K562 (cell line): ENCODE data around the gene ZFAND2B. TPM values are rescaled to one million over a fixed set of nuclear protein-coding genes. Genes with fewer than 3 reads are reported as not detected.

ENCODE experiments used
- CHD1 ChIP-seq: fragments of 200-600 bp; sonication (generic); IDR thresholded peaks from one replicate; pipeline ENCODE4 v1.6.1; 2012; ENCODE audit warnings: mild to moderate bottlenecking, moderate library complexity, low read length, inconsistent platforms
- ETV5 ChIP-seq: sonication (generic); formaldehyde crosslinking; IDR thresholded peaks from 2 replicates; pipeline ENCODE4 v1.4.0; 2020; ENCODE audit warnings: low read depth, mild to moderate bottlenecking, missing genetic modification reagents
- FOS ChIP-seq: IDR thresholded peaks from 3 replicates; pipeline ENCODE4 v1.6.1; 2011; ENCODE audit not compliant: insufficient read length; ENCODE audit errors: extremely low read depth
- GTF2A2 ChIP-seq: IDR thresholded peaks from 2 replicates; pipeline ENCODE4 v1.6.1; 2016; ENCODE audit warnings: mild to moderate bottlenecking, missing genetic modification characterization, missing compliant biosample characterization
- HCFC1 ChIP-seq: IDR thresholded peaks from 2 replicates; pipeline ENCODE4 v1.6.1; 2012; ENCODE audit warnings: low read depth, low read length, improper control_type of control experiment
- L3MBTL2 ChIP-seq: fragments of 450-650 bp; IDR thresholded peaks from 2 replicates; pipeline ENCODE4 v1.6.1; 2016; ENCODE audit warnings: mild to moderate bottlenecking, moderate library complexity
- MAZ ChIP-seq, 2 experiments: fragments of 450-650 bp in 1 of 2; sonication (generic) in 1 of 2; formaldehyde crosslinking; IDR thresholded peaks in 1 of 2; conservative IDR thresholded peaks in 1 of 2; 2 replicates each; pipeline versions ENCODE4 v1.4.0 to v1.5.0; 2020; ENCODE audit warnings: mild to moderate bottlenecking in 1 of 2, missing genetic modification reagents in 1 of 2
- MCM3 ChIP-seq: fragments of 450-650 bp; IDR thresholded peaks from 2 replicates; pipeline ENCODE4 v1.6.1; 2016
- MEIS2 ChIP-seq: fragments of 450-650 bp; IDR thresholded peaks from 2 replicates; pipeline ENCODE4 v1.6.1; 2014; ENCODE audit warnings: mild to moderate bottlenecking; ENCODE audit not compliant: partially characterized antibody
- NCOA2 ChIP-seq, 2 experiments: fragments of 450-650 bp; IDR thresholded peaks; 2 replicates each; pipeline ENCODE4 v1.6.1; 2018; ENCODE audit warnings: mild to moderate bottlenecking in 2 of 2, moderate library complexity in 1 of 2; ENCODE audit not compliant: partially characterized antibody in 2 of 2
- NCOA4 ChIP-seq: fragments of 450-650 bp; IDR thresholded peaks from 2 replicates; pipeline ENCODE4 v1.6.1; 2018; ENCODE audit warnings: mild to moderate bottlenecking; ENCODE audit not compliant: partially characterized antibody
- POLR2G ChIP-seq: fragments of 200-400 bp; formaldehyde crosslinking; IDR thresholded peaks from 2 replicates; pipeline ENCODE4 v1.6.1; 2017; ENCODE audit warnings: low read depth, mild to moderate bottlenecking, antibody characterized with exemption, low read length, moderate library complexity
- RCOR1 ChIP-seq, 2 experiments: IDR thresholded peaks; 2 replicates each; pipeline ENCODE4 v1.6.1; 2012; ENCODE audit warnings: low read depth in 2 of 2, low read length in 2 of 2, borderline replicate concordance in 1 of 2, improper control_type of control experiment in 1 of 2
- SMARCE1 ChIP-seq: fragments of 450-650 bp; IDR thresholded peaks from 2 replicates; pipeline ENCODE4 v1.7.1; 2016; ENCODE audit warnings: mild to moderate bottlenecking
- TCF7L2 ChIP-seq: fragments of 150-350 bp; IDR thresholded peaks from 2 replicates; pipeline ENCODE4 v1.6.1; 2016; ENCODE audit warnings: low read depth, mild to moderate bottlenecking, low read length, moderate library complexity
- ZNF561 ChIP-seq: fragments of 450-650 bp; formaldehyde crosslinking; conservative IDR thresholded peaks from 2 replicates; pipeline ENCODE4 v1.4.0; 2020; ENCODE audit warnings: mild to moderate bottlenecking, moderate library complexity
- polyA plus RNA-seq, 8 experiments: library from polyadenylated mRNA; depleted of rRNA in 4 of 8; stranded (reverse) in 5 of 8; unstranded in 3 of 8; fragments of >200 nt; fragmentation: Nextera tagmentation in 2 of 8; fragmentation: Illumina TruSeq in 1 of 8; extraction: Ambion mirVana in 2 of 8; extraction: Trizol in 1 of 8; gene quantifications; 2 replicates each; pipeline versions ENCODE4 v1.2.1 to v1.2.3, GENCODE V29; 2011 to 2014; ENCODE audit warnings: inconsistent platforms in 1 of 8, missing spikeins in 1 of 8
- total RNA-seq, 7 experiments: library from RNA; depleted of rRNA in 6 of 7; stranded (reverse); fragments of >200 nt in 6 of 7; fragmentation: Illumina TruSeq in 2 of 7; extraction: Trizol in 2 of 7; gene quantifications; 2 replicates each; pipeline versions ENCODE4 v1.2.1 to v1.2.3, GENCODE V29; 2011 to 2021; ENCODE audit warnings: low replicate concordance in 1 of 7
- TF ChIP-seq, protein P1 (sequence below), 3 experiments: IDR thresholded peaks in 2 of 3; conservative IDR thresholded peaks in 1 of 3; 2 replicates each; pipeline ENCODE4 v1.5.1; 2011 to 2012; ENCODE audit warnings: low read length in 3 of 3, mild to moderate bottlenecking in 3 of 3, control low read depth in 2 of 3, improper control_type of control experiment in 1 of 3, inconsistent platforms in 1 of 3, low read depth in 1 of 3, mixed read lengths in 1 of 3, moderate library complexity in 1 of 3; ENCODE audit not compliant: insufficient read depth in 2 of 3
- TF ChIP-seq, protein P2 (sequence below): fragments of 450-650 bp; IDR thresholded peaks from 2 replicates; pipeline ENCODE4 v1.6.1; 2017; ENCODE audit warnings: antibody characterized with exemption
- TF ChIP-seq, protein P3 (sequence below): sonication (generic); formaldehyde crosslinking; IDR thresholded peaks from 2 replicates; pipeline ENCODE4 v1.8.1; 2022; ENCODE audit warnings: missing genetic modification reagents
- TF ChIP-seq, protein P4 (sequence below): fragments of 200-800 bp; sonication (Bioruptor generic); IDR thresholded peaks from 2 replicates; pipeline ENCODE4 v1.6.1; 2017; ENCODE audit warnings: missing genetic modification characterization, missing compliant biosample characterization

Gene ZFAND2B
- total and polyA plus RNA-seq, 9 of the 15 experiments (the other 6 are each of a cell fraction or from before 2014, with no cell fraction given), result 9.9 to 33.3 (median 26.1) TPM

DNA sequence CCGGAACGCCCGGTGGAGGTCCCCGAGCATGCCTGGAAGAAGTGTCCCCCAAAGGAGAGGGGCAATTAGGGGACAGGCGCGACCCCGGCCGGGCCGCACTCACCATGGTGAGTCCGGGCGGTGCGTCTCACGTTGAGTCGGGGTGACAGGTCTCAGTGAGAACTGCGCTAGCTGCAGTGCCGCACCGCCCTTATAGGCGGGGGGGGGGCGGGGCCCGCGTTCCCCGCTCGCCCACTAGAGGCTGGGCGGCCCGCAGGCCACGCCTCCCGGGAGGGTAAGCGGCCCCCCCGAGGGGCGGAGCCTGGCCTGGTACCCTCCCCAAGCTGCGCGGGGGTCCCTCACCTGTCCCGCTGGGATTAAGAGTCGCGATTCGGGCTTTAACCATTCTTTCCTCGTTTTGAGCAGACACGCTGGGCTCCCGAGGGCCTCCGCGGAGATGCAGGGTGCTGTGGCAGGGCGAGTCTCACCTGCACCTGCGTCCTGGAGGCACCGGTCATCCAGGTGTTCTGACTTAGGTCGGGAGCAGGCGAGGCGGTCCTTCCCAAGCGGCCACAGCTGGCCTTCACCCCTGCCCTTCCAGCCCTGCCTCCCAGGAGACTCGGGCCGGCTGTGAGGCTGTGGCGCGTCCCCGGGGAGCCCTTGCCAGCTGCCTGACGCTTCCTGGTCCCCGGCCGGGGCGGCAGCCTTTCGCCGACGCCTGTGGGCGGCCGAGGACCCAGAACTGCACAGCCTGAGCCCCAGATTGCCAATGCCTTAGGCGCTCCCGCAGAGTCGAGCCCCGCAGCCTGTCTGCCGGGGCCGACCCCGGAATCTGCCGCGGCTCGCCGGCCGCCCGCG, 47.4 kb downstream of the ZFAND2B start, which contains the start of gene TUBA4A (continued):
- peak; percentile 38 for TF ChIP-seq MEIS2
- no peak for TF ChIP-seq ETV5 (CRISPR knock-in tag)
- no peak for TF ChIP-seq TCF7L2
- TF ChIP-seq, protein P1, sequence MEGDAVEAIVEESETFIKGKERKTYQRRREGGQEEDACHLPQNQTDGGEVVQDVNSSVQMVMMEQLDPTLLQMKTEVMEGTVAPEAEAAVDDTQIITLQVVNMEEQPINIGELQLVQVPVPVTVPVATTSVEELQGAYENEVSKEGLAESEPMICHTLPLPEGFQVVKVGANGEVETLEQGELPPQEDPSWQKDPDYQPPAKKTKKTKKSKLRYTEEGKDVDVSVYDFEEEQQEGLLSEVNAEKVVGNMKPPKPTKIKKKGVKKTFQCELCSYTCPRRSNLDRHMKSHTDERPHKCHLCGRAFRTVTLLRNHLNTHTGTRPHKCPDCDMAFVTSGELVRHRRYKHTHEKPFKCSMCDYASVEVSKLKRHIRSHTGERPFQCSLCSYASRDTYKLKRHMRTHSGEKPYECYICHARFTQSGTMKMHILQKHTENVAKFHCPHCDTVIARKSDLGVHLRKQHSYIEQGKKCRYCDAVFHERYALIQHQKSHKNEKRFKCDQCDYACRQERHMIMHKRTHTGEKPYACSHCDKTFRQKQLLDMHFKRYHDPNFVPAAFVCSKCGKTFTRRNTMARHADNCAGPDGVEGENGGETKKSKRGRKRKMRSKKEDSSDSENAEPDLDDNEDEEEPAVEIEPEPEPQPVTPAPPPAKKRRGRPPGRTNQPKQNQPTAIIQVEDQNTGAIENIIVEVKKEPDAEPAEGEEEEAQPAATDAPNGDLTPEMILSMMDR (IDR thresholded peaks at IDR 0.05 in 2 of 3, conservative IDR thresholded peaks at IDR 0.05 in 1 of 3; ENCODE audit: insufficient read depth in 2 of 3, low read depth in 1 of 3, low read length in 3 of 3), result no peak
- peak; percentile 99 for TF ChIP-seq POLR2G
- TF ChIP-seq NCOA4, result no peak
- no peak for TF ChIP-seq RCOR1 (IDR thresholded peaks at IDR 0.05; ENCODE audit: borderline replicate concordance in 1 of 2, low read depth in 2 of 2, low read length in 2 of 2)
- no peak for TF ChIP-seq FOS
- TF ChIP-seq GTF2A2 (tag), result no peak
- no peak for TF ChIP-seq NCOA2 (IDR thresholded peaks at IDR 0.05; ENCODE audit: partially characterized antibody in 2 of 2)
- no peak for TF ChIP-seq HCFC1
- TF ChIP-seq, protein P2, sequence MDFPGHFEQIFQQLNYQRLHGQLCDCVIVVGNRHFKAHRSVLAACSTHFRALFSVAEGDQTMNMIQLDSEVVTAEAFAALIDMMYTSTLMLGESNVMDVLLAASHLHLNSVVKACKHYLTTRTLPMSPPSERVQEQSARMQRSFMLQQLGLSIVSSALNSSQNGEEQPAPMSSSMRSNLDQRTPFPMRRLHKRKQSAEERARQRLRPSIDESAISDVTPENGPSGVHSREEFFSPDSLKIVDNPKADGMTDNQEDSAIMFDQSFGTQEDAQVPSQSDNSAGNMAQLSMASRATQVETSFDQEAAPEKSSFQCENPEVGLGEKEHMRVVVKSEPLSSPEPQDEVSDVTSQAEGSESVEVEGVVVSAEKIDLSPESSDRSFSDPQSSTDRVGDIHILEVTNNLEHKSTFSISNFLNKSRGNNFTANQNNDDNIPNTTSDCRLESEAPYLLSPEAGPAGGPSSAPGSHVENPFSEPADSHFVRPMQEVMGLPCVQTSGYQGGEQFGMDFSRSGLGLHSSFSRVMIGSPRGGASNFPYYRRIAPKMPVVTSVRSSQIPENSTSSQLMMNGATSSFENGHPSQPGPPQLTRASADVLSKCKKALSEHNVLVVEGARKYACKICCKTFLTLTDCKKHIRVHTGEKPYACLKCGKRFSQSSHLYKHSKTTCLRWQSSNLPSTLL, result no peak
- TF ChIP-seq, protein P3, sequence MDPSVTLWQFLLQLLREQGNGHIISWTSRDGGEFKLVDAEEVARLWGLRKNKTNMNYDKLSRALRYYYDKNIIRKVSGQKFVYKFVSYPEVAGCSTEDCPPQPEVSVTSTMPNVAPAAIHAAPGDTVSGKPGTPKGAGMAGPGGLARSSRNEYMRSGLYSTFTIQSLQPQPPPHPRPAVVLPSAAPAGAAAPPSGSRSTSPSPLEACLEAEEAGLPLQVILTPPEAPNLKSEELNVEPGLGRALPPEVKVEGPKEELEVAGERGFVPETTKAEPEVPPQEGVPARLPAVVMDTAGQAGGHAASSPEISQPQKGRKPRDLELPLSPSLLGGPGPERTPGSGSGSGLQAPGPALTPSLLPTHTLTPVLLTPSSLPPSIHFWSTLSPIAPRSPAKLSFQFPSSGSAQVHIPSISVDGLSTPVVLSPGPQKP (CRISPR knock-in tag), result no peak
- TF ChIP-seq ZNF561 (CRISPR knock-in tag), result no peak
- TF ChIP-seq SMARCE1, result no peak
- no peak for TF ChIP-seq CHD1
- TF ChIP-seq L3MBTL2, result no peak
- TF ChIP-seq, protein P4, sequence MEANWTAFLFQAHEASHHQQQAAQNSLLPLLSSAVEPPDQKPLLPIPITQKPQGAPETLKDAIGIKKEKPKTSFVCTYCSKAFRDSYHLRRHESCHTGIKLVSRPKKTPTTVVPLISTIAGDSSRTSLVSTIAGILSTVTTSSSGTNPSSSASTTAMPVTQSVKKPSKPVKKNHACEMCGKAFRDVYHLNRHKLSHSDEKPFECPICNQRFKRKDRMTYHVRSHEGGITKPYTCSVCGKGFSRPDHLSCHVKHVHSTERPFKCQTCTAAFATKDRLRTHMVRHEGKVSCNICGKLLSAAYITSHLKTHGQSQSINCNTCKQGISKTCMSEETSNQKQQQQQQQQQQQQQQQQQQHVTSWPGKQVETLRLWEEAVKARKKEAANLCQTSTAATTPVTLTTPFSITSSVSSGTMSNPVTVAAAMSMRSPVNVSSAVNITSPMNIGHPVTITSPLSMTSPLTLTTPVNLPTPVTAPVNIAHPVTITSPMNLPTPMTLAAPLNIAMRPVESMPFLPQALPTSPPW (CRISPR knock-in tag), result peak; percentile 97
- peak; percentile 62 to 68; a peak in 2 of 4 replicates for TF ChIP-seq MAZ (CRISPR knock-in tag; conservative IDR thresholded peaks at IDR 0.05 in 1 of 2, IDR thresholded peaks at IDR 0.05 in 1 of 2)
- TF ChIP-seq MCM3, result no peak
